ENCODE measurements around the gene APCDD1. TPM values are rescaled to one million over a fixed set of nuclear protein-coding genes. Genes with fewer than 3 reads are reported as not detected.

APCDD1 gene
- total RNA-seq, 1 donor from 2014 or later, result 4.4 TPM

- H3K4me3 ChIP-seq (ENCODE audit: insufficient read depth, low read depth, low read length), result no peak overlapping the region
- DNase-seq (ENCODE audit: low read depth), result no peak
- no peak overlapping the region for H3K4me2 ChIP-seq (ENCODE audit: low read length)
- H4K20me1 ChIP-seq (ENCODE audit: insufficient read depth, low read length), result no peaks in the 10 kb centered on the region
- no peaks in the 10 kb centered on the region for H3K36me3 ChIP-seq (ENCODE audit: insufficient read depth, low read length)
- no peak overlapping the region for H3K27ac ChIP-seq (ENCODE audit: low read depth, low read length)
- H2AFZ ChIP-seq (ENCODE audit: low read depth, low read length), result no peak overlapping the region
- Mint-ChIP-seq H3K27ac (ENCODE audit: unreplicated experiment) (no peak overlapping the region), H3K4me1 (ENCODE audit: low read depth, unreplicated experiment) (peaks cover 4% of the 10 kb centered on the region), H3K9me3 (ENCODE audit: unreplicated experiment) (peaks cover 8% of the 10 kb centered on the region), H3K36me3 (ENCODE audit: low read depth, unreplicated experiment) (no peaks in the 10 kb centered on the region), H3K4me3 (ENCODE audit: unreplicated experiment) (no peak overlapping the region), H3K27me3 (ENCODE audit: low read depth, unreplicated experiment) (peaks cover 3% of the 10 kb centered on the region)
- no peak for FAIRE-seq
- H3K79me2 ChIP-seq (ENCODE audit: insufficient read depth, low read length), result no peaks in the 10 kb centered on the region
- H3K9me3 ChIP-seq (ENCODE audit: insufficient read depth, low read depth, low read length), result no peaks in the 10 kb centered on the region
- TF ChIP-seq, protein P1, sequence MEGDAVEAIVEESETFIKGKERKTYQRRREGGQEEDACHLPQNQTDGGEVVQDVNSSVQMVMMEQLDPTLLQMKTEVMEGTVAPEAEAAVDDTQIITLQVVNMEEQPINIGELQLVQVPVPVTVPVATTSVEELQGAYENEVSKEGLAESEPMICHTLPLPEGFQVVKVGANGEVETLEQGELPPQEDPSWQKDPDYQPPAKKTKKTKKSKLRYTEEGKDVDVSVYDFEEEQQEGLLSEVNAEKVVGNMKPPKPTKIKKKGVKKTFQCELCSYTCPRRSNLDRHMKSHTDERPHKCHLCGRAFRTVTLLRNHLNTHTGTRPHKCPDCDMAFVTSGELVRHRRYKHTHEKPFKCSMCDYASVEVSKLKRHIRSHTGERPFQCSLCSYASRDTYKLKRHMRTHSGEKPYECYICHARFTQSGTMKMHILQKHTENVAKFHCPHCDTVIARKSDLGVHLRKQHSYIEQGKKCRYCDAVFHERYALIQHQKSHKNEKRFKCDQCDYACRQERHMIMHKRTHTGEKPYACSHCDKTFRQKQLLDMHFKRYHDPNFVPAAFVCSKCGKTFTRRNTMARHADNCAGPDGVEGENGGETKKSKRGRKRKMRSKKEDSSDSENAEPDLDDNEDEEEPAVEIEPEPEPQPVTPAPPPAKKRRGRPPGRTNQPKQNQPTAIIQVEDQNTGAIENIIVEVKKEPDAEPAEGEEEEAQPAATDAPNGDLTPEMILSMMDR (IDR thresholded peaks at IDR 0.05; ENCODE audit: insufficient read depth, low read depth, low read length), result no peak
- TF ChIP-seq EZH2 (IDR thresholded peaks at IDR 0.05; ENCODE audit: insufficient read depth, low read length), result no peak
- H3K9ac ChIP-seq (ENCODE audit: low read length), result no peak overlapping the region
- H3K4me1 ChIP-seq (ENCODE audit: insufficient read depth, low read length), result no peaks in the 10 kb centered on the region
- peaks cover 2% of the 10 kb centered on the region for H3K27me3 ChIP-seq (ENCODE audit: insufficient read depth, low read length)
These were observed 28.8 kb downstream of the APCDD1 start for GRCh38 chr18:10482985-10483949.

DNA sequence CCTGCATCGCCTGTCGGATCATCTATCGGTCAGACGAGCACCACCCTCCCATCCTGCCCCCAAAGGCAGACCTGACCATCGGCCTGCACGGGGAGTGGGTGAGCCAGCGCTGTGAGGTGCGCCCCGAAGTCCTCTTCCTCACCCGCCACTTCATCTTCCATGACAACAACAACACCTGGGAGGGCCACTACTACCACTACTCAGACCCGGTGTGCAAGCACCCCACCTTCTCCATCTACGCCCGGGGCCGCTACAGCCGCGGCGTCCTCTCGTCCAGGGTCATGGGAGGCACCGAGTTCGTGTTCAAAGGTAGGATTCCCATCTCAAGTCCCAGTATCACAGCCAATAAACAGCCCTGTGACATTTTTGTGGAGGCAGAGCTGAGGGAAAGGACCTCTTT, 31.0 kb downstream of the APCDD1 start:
- Histone ChIP-seq H3K4me1 (ENCODE audit: insufficient read depth, low read length) (no peaks in the 10 kb centered on the region), H3K4me2 (ENCODE audit: low read length) (no peak overlapping the region), H3K27me3 (ENCODE audit: insufficient read depth, low read length) (no peaks in the 10 kb centered on the region), H3K36me3 (ENCODE audit: insufficient read depth, low read length) (no peaks in the 10 kb centered on the region), H2AFZ (ENCODE audit: low read depth, low read length) (no peak overlapping the region), H3K9ac (ENCODE audit: low read length) (no peak overlapping the region), H3K4me3 (ENCODE audit: insufficient read depth, low read depth, low read length) (no peak overlapping the region), H3K79me2 (ENCODE audit: insufficient read depth, low read length) (no peaks in the 10 kb centered on the region), H4K20me1 (ENCODE audit: insufficient read depth, low read length) (no peaks in the 10 kb centered on the region), H3K27ac (ENCODE audit: low read depth, low read length) (no peak overlapping the region), H3K9me3 (ENCODE audit: insufficient read depth, low read depth, low read length) (no peaks in the 10 kb centered on the region)
- Mint-ChIP-seq H3K9me3 (ENCODE audit: unreplicated experiment) (peaks cover 5% of the 10 kb centered on the region), H3K4me3 (ENCODE audit: unreplicated experiment) (no peak overlapping the region), H3K4me1 (ENCODE audit: low read depth, unreplicated experiment) (peaks cover 5% of the 10 kb centered on the region), H3K27ac (ENCODE audit: unreplicated experiment) (no peak overlapping the region), H3K36me3 (ENCODE audit: low read depth, unreplicated experiment) (no peaks in the 10 kb centered on the region), H3K27me3 (ENCODE audit: low read depth, unreplicated experiment) (peaks cover 4% of the 10 kb centered on the region)
- FAIRE-seq (no peak), DNase-seq (ENCODE audit: low read depth) (no peak)
- TF ChIP-seq, protein P1 (IDR thresholded peaks at IDR 0.05; ENCODE audit: insufficient read depth, low read depth, low read length), result no peak
- TF ChIP-seq EZH2 (IDR thresholded peaks at IDR 0.05; ENCODE audit: insufficient read depth, low read length), result no peak

DNA sequence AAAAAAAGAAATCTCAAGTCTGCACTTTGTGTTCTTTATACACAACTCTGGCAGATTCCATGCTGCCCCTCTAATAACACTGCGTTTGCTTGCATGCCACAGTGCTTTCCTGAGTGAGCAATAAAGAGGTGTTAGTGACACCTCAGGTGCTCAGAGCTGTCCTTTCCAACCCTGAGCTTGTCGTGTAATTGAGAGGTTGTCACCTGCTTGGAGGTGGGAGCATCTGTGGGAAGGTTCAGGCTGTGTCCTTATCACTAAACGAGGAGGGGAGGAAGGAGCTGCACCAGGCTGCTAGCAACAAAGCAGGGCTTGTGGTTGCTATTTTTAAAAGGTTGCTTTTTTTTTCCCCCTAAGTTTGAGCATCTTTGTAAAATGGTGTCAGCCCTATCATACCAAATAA, 31.9 kb downstream of the APCDD1 start:
- no peak overlapping the region for H3K4me3 ChIP-seq (ENCODE audit: insufficient read depth, low read depth, low read length)
- H2AFZ ChIP-seq (ENCODE audit: low read depth, low read length), result no peak overlapping the region
- H3K79me2 ChIP-seq (ENCODE audit: insufficient read depth, low read length), result no peaks in the 10 kb centered on the region
- no peak for DNase-seq (ENCODE audit: low read depth)
- Mint-ChIP-seq H3K4me3 (ENCODE audit: unreplicated experiment) (no peak overlapping the region), H3K27me3 (ENCODE audit: low read depth, unreplicated experiment) (peaks cover 4% of the 10 kb centered on the region), H3K36me3 (ENCODE audit: low read depth, unreplicated experiment) (no peaks in the 10 kb centered on the region), H3K4me1 (ENCODE audit: low read depth, unreplicated experiment) (peaks cover 8% of the 10 kb centered on the region), H3K27ac (ENCODE audit: unreplicated experiment) (no peak overlapping the region), H3K9me3 (ENCODE audit: unreplicated experiment) (peaks cover 5% of the 10 kb centered on the region)
- H3K4me2 ChIP-seq (ENCODE audit: low read length), result no peak overlapping the region
- H3K27ac ChIP-seq (ENCODE audit: low read depth, low read length), result no peak overlapping the region
- H3K4me1 ChIP-seq (ENCODE audit: insufficient read depth, low read length), result no peaks in the 10 kb centered on the region
- H4K20me1 ChIP-seq (ENCODE audit: insufficient read depth, low read length), result no peaks in the 10 kb centered on the region
- no peak for FAIRE-seq
- no peaks in the 10 kb centered on the region for H3K36me3 ChIP-seq (ENCODE audit: insufficient read depth, low read length)
- no peaks in the 10 kb centered on the region for H3K9me3 ChIP-seq (ENCODE audit: insufficient read depth, low read depth, low read length)
- no peak overlapping the region for H3K9ac ChIP-seq (ENCODE audit: low read length)
- H3K27me3 ChIP-seq (ENCODE audit: insufficient read depth, low read length), result no peaks in the 10 kb centered on the region
- TF ChIP-seq, protein P1 (IDR thresholded peaks at IDR 0.05; ENCODE audit: insufficient read depth, low read depth, low read length), result no peak
- no peak for TF ChIP-seq EZH2 (IDR thresholded peaks at IDR 0.05; ENCODE audit: insufficient read depth, low read length)

Data from astrocyte (in vitro differentiated cells and primary cell).